HG02798 (cell line): ENCODE measurements around the gene CALCR.
"Not testable (repeated sequence)": the region's sequence is repeated elsewhere in the genome, so short reads cannot be mapped to it uniquely, and the experiment has no call there.

Experiments
- ATAC-seq: cut with Tn5 transposase; IDR thresholded peaks from one replicate; pipeline ENCODE4 v1.9.1; 2021; ENCODE audit warnings: mild to moderate bottlenecking; ENCODE audit not compliant: unreplicated experiment, poor library complexity

CALCR gene

DNA sequence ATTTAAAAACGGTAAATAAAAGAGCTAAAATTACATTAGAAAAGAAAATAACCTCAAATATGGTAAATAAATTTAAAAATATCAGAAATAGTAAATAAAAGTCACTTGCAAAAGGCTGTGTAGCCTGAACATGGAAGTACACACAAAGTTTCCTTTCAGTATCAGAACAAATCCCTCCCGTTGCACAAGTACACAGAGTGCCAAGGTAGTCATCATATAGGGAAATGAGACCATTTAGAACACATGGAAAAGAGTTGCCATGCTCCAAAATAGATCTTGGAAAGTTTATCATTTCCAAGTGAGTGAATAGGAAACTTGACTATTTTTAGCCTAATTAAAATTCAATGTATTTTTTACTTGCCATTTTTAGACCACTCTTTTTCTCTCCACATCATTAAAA, 11.6 kb downstream of the CALCR start:
- no peak for ATAC-seq

DNA sequence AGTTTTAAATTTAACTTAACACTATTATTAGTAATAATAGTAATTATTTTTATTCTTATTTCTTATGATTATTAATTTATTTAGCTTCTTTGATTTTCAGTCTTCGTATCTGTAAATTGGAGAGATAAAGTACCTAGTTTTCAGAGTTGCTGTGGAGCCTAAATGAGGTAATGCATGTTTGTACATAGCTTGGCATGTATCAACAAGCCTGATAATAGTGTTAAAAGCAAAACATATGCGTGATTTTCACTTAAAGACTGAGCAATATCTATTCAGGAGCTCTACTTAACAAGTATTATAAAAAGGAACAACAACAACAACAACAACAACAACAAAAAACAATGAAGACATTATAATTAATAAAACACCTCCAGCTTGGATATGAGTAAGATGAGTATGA, 12.4 kb downstream of the CALCR start:
- no peak for ATAC-seq

DNA sequence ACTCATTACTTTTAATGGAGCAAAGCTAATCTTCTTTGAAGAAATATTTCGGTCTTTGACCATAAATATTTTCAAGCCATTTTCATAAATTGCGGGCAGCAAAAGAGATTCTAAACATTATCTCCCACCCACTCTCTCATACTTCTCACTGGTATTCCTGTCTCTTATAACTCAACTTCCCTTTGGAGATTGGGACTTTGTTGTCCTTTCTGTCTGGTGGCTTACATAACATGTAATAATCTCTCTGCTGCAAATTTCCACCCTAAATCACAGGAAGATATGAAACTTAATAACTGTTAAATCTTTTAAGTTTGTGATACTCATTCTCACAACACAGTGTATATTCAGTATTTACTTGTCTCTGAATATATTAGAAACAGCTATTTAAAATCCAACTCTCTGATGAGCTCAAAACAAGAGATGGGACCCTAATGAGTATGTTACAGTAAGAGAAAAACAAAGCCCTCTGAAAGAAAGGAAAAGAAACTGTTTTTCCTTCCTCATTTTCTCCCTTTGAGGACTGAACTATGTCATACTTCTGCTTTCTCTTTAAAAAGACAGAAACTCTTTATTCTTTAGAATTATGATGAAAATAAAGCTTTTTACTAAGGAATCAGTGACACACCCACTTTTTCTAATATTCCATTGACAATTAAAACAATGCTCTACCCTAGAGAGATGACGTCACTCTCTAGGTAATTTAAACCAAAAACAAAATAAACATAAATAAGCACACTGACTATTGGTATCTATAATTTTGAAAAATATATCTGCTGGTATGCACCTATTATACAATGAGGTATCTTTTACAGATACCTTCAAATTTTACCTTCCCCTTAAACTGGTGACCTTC, 14.7 kb downstream of the CALCR start:
- no peak for ATAC-seq

DNA sequence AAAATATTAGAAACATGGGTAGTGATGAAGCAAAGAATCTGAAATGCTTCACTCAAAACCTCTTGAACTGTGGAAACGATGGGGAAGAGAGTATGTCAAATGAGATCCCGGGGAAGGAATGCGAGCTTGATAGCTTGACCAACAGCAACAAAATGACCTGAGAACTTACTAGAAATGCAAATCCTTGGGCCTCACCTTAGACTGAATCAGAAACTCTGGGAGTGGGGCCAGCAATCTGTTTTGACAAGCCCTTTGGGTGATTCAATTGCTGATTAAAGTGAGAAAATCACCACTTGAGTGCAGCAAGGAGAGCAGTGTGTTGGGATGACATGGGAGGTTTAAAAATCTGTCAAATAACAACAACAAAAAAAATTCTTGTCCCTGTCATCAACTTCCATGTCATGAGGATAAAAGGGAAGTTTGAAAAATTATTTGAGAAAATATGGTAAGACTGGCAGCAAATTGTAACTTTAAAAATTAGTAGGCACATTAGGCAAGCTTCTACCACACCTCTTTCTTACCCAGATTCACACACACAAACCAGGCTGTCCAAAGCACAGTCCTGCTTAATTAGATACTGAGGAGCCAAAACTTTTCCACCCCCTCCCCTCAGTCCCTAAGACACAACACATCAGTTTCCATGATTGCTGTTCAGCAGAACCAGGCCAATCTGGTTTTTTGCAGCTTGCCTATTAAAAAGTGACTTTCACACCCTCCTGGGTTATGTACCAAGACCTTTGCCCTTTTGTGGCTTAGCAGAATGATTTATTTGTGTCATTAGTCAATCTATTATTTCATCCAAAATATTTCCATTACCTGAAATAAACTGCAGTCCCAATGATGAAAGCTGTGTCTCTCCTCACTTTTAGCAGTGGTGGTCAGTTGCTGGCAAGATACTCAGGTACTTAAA, 15.6 kb downstream of the CALCR start:
- ATAC-seq: no peak

DNA sequence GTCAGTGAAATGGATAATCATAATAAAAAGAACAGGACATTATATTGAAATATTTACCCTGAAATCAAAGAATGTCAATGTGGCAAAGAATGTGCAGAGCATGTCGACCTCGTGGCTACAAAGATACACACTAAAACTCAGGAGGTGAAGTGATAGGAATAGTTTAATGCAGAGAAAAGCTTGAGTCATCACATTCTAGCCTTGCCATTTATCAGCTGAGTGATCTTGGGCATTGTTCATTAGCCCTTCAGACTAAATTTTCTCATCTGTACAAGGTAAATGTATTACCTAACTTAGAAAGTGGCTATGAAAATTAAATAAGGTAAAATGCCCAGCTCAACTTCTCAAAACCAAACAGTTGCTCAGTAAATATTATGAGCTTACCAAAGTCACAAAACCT, 22.6 kb downstream of the CALCR start:
- ATAC-seq: no peak

DNA sequence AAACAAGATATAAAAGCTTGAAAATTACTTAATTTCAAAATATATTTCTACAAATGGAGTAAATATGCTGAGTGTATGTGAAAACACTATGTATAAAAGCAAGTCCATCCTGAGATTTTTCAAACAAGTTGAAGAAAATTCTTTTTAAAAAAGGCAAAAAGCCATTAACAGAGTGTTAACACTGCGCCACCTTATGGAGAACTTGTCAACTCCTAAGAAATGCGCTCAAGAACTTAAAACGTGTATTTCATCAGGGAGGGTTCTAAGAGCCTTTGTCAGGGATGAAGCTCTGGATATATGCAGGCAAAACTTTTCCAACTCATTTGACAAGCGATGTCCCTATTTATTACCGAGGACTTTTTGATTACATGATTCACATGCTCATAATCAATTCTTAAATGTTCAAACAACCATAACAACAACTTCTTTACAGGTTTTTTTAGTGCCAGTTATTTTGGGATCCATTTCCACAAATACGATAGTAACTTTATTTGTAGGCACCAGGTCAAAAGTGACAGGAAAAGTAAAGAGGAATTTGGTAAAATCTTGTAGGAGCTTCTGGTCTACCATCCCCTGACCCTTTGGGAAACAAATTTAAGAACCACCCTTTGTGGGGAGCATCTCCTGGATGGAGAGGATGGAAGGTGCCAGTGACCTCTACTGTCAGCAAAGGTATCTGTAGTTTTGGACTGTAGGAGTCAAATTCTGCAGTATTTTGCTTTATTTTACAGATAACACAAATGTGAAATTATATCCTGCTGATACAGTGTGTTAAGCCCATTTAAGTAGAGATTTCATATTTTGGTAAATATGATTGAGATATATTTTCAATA, 23.2 kb downstream of the CALCR start:
- ATAC-seq: no peak

DNA sequence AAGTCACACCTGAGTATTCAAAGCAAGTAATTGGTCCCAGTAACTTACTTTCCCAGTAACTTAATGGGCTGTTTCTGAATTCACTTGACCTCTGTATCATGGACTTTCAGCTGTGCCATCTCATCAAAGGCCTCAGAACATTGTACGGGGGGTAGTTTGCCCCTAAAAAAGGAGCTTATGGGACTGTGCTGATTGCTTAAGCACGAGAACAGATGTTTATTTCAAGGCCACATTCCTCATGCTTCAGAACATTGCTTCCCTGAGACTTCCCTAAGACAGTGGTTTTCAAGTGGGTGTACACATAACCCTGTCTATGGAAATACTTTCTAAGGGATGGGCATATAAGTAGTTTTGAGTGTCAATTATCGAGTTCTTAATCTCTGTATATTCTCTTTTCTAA, 26.8 kb downstream of the CALCR start:
- ATAC-seq: no peak

DNA sequence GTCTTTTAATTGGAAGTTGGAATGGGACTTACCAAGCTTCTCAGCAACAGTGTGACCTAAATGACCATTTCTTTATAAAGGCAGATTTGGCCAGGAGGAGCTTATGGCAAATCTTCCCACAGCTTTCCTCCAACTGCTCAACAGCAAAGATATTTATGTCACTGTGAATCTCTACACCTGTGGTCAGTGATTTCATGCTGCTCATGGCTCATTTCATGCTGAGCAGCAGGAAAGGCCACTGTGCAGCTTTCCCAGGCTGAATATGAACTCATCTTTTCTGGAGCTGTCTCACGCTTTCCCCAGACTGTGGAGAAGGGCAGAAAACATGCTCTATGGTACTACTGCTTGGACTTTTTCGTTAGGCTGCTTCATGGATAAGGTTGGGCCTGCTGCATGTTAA, 29.8 kb downstream of the CALCR start:
- no peak for ATAC-seq

DNA sequence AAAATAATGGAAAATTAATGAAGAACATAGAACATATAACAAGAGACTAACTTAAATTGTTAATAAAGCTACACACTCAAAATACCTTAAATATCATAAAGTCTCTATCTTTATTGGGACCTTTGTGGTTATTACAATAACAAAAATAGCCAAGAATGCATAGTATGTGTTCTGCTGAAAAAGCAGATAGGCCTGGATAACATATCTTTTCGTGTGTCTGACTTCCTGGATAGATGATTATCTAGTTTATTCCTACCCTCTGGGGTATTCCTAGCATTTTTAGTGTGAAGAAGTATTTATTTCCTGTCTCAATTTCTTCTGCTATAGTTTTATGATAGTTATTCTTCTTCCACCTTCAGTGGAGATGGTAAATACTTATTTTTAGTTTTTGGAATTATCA, 36.5 kb downstream of the CALCR start:
- no peak for ATAC-seq

DNA sequence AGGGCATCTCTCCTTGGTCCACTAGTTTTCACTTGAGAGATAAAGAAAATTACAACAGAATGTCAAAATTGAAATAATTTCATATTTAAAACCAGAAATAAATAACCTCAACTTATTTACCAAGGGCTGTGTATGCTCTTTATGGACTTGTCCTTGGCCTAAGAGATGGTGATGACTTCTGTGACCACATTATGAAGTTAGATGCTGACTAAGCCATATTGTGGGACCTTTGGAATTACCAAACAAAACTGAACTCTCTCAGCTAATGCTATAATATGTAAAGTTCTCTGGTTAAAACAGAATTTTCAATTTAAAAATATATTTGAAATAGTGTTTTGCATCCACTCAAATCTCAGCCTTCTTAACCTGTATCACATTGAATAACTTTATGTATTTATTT, 38.9 kb downstream of the CALCR start:
- no peak for ATAC-seq

DNA sequence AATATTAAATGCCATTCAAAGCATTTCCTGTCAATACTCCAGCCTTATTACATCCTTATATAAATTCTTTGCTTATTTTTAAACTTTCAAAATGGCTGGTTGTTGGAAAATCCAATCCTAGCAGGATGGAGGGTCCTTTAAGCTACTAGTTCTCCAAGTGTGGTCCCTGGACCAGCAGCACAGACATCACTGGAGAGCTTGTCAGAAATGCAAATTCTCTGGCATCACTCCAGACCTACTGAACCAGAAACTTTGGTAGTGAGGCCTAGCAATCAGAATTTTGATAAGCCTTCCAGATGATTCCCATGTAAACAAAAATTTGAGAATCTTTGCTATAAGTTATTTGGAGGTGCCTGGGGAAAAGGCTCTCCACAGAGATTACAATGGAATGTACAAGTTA, 43.8 kb downstream of the CALCR start:
- no peak for ATAC-seq

DNA sequence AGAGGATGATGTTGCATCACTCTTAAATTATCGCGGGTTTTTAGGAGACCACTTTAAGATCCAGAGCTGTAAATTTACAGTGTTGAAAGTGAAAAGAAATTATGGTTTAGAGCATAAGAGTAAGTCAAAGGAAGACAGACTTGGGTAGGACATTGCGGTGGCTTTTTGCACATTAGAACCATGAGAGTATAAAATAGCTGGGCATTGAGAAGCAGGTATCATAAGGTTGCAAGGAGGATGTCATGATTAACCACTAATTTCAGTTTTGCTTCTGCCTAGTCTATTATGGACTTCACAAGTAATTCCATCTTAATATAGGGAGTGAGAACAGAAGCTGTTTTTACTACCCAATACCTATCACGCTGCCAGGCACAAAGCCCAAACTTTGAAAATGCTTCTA, 57.7 kb downstream of the CALCR start:
- no peak for ATAC-seq

DNA sequence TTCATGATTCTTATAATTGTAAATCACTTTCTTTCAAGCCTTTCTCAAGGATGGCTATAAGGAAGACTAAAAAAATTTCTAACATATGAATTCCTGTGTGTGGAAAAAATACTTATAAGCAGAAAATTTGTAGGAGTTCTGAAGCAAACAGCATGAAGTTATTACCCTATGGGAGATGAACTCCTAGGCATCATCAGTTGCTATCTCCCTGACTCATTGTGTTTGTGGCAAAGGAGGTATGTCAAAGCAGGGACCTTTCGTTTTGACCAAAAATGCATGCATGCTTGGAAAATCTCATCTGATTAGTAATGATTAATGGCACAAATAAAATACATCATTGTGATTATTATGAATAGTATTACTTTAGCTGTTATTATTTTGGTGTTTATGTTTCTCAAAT, 59.4 kb downstream of the CALCR start:
- no peak for ATAC-seq

DNA sequence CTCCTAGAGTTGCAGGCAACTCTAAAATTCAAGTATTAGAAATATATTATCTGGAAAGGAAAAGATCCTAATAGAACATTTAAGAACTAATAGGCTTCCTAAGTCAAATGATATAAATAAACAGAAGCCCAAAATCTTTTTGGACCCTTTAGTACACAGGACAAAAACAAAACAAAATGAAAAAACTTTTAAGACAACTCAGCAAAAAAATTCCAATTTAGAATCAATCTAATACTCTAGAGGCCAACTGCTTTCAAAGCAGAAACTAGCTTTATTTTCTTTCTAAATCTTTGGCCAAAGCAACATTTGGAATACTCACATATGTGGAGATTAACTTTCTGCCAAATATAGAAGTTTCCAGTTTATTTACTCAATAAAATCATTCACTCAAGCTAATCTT, 65.2 kb downstream of the CALCR start:
- no peak for ATAC-seq

DNA sequence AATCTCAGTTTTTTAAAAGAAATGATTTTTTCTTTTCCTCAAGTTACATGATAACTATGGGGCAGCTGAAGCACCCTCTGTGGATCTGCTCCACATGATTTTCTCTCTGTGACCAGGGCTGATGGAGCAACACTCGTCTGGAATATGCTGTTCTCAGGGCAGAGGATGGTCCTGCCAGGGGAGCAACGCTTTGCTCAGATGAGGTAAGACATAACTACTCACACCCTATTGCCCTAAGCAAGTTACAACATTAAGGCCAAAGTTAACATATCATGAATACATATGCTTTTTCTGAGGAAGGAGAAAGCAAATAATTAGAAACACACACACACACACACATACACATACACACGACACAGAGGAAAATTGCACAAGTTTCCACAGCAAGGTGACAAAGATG, 71.4 kb downstream of the CALCR start:
- no peak for ATAC-seq

DNA sequence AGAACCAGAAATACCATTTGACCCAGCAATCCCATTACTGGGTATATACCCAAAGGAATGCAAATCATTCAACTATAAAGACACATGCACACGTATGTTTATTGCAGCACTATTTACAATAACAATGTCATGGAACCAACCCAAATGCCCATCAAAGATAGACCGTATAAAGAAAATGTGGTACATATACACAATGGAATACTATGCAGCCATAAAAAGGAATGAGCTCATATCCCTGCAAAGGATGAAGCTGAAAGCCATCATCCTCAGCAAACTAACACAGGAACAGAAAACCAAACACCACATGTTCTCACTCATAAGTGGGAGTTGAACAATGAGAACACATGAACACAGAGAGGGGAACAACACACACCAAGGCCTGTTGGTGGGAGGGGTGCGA, 82.7 kb downstream of the CALCR start:
- ATAC-seq: not testable (repeated sequence)

DNA sequence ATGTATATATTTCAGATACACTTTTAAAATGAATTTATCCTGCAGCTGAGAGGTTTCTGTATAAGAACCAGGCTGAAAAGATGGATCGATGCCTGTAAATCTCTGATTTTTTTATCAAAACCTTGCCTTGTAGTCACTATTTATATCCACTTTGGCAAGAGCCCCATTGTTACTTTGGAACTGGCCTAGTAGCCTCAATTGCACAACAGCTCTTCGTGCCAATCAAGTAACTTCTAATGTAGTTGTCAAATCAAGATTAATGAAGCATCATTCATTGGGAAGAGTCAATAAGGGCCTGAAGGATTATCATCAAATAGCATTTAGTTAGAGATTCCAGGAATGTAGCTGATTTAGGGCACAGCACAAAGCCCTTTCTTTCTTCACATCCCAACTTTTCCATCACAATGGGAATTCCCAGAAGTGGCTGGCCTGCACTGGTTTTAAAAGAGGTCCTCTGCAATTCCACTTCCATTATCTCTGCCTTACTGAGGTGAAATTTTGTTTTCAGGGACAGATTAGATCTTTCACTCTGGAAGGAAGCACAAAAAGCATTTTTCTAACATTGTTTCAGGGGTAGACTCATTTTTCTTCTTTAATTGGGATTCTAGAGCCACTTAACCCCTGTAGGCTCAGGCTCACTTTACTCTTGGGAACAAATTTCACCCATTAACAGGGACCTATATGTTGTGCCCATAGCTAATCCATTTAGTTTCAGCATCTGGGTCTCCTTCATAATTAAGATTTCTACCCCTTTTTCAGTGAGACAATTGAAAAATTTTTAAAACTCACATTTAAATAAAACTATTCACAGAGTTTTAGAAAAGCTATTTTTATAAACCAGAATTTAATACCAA, 97.8 kb downstream of the CALCR start:
- ATAC-seq: no peak

DNA sequence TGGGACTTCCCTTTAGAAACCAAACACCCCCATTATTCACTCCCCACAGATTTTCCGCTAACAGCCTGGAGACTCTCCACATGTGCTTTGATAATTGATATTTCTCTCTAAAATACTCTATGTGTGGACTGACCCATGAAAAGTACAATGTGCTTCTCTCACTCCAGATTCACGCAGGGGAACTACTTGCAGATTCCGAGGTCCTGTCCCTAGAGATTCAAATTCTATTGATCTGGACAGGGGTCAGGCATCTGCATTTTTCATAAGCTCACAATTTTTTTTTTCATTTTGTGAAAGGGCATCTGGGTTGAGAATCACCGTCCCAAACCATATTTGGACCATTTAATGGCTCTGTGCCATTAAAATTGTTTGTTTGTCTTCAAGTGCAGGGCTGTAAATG, 98.7 kb downstream of the CALCR start:
- ATAC-seq: no peak

DNA sequence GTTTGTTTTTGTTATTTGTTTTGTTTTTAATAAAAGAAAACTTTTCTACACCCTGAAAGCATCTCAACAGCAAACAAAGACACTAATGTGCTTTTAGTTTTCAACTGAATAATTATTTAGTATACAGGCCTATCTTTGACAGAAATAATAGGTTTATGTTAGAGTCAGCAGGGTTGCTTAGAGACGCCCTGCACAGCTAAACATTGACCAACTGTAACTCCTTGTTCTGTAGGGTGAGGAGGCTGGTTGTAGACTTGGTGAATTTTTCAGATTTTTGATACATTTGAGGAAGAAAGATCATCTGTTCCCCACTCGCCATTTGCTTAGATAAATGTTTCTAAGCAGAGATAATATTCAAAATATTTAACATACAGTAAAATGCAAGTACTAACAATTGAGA, 103.1 kb downstream of the CALCR start:
- ATAC-seq: no peak

DNA sequence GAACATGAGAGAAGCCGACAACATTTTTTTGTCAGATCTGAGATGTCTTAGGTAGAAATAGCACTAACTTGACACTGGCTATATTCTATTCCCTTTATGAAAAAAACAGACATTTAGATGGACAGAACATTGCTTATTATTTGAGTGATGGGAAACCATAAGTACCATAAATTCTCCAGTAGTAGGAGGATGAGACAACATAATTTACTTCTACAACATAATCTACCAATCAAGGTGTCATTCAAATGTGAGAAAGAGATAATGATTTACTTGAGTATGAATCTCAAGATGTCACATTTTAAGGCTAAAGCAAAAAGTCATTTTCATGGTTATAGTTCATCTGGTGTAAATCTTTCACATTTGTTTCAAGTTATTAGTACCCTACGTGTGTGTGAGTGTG, 110.8 kb downstream of the CALCR start:
- no peak for ATAC-seq
